OCI-M1 (cell line): ENCODE data around the gene ZNF732.

Experiments
- DNase-seq: peaks from one replicate; lab custom pipeline; 2025; lab: John Stamatoyannopoulos, UW

ZNF732 gene

DNA sequence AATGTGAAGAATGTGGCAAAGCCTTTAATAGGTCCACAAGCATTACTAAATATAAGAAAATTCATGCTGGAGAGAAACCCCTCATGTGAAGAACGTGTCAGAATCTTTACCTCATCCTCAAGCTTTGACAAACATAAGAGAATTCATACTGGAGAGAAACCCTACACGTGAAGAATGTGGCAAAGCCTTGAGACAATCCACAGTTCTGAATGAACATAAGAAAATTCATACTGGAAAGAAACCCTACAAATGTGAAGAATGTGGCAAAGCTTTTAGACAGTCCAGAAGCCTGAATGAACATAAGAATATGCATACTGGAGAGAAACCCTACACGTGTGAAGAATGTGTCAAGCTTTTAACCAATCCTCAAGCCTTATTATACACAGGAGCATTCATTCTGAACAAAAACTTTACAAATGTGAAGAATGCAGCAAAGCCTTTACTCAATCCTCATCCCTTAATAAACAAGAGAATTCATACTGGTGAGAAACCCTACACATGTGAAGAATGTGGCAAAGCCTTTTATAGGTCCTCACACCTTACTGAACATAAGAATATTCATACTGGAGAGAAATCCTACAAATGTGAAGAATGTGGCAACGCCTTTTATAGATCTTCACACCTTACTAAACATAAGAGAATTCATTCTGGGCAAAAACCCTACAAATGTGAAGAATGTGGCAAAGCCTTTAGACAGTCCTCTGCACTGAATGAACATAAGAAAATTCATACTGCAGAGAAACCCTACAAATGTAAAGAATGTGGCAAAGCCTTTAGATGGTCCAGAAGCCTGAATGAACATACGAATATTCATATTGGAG, 51.1 kb downstream of the ZNF732 start:
- DNase-seq, result no peak

DNA sequence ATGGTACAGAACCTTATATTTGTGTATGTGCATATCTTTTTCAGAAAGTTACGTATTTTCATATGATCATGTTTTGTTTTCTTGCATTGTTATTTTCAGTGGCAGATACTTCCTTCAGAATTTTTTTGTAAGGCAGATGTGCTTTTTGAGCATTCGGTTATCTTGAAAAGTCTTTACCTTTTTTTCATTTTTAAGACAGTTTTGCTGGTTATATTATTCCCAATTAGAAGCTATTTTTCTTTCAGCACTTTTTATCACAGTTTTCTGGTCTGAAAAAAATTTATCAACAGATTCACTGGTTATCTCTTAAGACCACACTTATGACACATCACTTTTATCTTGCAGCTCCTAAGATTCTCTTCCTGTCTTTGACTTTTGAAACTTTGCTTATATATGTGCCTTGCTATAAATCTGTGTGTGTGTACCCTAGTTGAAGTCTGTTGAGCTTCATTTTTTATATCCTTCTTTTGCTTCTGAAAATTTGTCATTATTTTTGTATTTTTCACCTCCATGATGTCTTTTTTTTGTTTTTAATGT, 53.1 kb downstream of the ZNF732 start:
- DNase-seq, result peak; percentile 44

DNA sequence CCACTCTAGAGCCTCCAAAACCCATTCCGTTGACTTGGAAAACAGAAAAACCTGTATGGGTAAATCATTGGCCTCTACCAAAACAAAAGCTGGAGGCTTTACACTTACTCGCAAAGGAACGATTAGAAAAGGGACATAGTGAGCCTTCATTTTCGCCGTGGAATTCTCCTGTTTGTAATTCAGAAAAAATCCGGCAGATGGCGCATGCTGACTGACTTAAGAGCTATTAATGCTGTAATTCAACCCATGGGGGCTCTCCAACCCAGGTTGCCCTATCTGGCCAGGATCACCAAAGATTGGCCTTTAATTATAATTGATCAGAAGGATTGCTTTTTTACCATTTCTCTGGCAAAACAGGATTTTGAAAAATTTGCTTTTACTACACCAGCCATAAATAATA, 60.8 kb downstream of the ZNF732 start:
- no peak for DNase-seq

DNA sequence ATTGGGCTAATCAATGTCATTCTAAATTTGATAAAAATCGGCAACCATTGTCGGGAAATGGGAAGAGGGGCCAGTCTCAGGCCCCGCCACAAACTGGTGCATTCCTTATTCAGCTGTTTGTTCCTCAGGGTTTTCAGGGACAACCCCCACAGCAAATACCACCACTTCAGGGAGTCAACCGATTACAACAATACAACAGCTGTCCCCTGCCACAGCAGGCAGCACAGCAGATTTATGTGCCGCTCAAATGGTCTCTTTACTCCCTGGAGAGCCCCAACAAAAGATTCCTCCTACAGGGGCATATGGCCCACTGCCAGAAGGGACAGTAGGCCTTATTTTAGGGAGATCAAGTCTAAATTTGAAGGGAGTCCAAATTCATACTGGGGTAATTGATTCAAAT, 61.8 kb downstream of the ZNF732 start:
- DNase-seq, result no peak

DNA sequence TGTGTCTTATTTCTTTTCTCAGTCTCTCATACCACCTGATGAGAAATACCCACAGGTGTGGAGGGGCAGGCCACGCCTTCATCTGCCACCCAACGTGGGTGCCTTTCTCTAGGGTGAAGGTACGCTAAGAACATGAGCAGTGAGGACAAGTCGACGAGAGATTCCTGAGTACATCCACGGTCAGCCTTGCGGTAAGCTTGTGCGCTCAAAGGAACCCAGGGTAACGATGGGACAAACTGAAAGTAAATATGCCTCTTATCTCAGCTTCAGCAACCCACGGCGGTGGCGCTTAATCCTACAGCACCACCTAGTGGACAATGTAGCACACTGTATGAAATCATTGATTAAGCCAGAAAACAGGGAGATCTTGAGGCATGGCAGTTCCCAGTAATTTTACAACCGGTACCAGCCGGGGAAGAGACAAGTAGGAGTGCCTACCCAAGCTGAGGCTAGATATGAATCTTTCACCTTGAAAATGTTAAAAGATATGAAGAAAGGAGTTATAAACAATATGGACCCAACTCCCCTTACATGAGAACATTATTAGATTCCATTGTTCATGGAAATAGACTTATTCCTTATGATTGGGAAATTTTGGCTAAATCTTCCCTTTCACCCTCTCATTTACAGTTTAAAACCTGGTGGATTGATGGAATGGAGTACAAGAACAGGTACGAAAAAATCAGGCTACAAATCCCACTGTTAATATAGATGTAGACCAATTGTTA, 63.0 kb downstream of the ZNF732 start:
- peak; percentile 63 for DNase-seq

DNA sequence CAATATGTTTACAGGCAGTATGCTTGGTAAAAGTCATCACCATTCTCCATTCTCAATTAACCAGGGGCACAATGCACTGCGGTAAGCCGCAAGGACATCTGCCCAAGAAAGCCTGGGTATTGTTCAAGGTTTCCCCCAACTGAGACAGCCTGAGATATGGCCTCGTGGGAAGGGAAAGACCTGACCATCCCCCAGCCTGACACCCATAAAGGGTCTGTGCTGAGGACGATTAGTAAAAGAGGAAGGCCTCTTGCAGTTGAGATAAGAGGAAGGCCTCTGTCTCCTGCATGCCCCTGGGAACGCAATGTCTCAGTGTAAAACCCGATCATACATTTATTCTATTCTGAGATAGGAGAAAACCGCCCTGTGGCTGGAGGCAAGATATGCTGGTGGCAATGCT, 63.9 kb downstream of the ZNF732 start:
- DNase-seq, result peak; percentile 94

DNA sequence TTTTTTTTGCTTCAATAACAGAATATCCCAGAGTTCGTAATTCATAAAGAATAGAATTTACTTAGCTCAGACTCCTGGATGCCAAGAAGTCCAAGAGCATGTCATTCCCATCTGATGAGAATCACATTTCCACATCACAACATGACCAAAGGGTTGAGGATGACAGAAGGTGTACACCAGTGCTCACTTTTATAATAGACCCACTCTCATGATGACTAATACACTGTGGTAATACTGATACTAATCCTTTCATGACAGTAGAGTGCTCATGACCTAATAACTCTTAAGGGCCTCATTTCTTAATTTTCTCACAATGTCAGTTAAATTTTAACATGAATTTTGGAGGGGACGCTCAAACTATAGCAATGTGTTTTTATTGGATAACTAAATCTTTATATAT, 69.2 kb downstream of the ZNF732 start:
- DNase-seq, result no peak

DNA sequence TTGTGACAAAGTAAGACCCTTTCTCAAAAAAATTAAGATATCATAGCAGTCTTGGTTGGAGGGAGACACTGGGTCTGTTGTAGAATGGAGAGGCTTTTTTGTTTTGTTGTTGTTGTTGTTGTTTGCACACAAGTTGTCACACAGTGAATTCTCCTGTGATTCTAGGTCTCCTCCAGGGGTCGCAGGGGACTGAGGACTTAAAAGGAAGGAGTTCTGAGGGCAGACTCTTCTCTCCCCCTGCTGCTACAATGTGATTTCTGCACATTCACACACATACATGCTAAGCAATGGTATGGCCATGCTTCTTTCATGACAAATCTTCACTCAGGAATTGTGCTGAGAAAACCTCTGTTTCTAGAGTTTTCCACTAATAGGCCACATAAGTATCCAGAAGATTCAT, 71.1 kb downstream of the ZNF732 start:
- no peak for DNase-seq

DNA sequence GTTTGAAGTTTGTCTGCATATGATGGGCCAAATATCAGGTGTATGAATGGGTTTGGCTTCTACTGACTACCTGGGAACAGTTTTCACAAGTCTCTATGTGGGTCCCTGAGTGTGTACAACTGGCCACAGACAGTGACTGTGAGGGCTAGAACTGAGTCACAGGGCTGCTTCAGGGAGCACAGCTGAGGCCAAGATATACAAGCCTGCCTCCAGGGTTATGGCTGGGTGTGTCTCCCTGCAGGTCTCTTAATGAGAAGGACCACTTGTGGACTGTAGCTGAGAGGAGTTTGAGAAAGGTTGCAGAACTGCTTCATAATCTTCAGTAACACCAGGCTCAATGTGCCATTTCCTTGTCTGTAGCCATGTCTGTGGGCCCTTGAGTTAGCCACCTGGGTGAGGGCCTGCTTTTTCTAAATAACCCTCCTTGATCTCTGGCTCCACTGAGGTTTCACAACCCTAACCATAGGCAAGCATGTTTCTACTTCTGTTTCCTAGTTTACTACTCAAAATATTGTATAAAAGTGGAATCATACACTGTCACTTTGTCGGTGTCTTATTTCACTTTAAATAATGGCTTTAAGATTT, 81.3 kb downstream of the ZNF732 start:
- DNase-seq, result no peak
